ENCODE data around the gene B4GALNT2.
A peak's percentile ranks its signal among the peaks of the same experiment; 100 is the strongest.
"Not testable (repeated sequence)": the region's sequence is repeated elsewhere in the genome, so short reads cannot be mapped to it uniquely, and the experiment has no call there.

The B4GALNT2 gene

GRCh38 chr17:49132699-49133364 is at the start of gene B4GALNT2:
Gene B4GALNT2 (plus strand): TSS chr17:49132769. CDS start chr17:49132793, 24 bp downstream.
- DNase-seq (ENCODE audit: low read depth, low spot score): no peak

GRCh38 chr17:49085046-49085445 is 47.5 kb upstream of the B4GALNT2 start:
- not testable (repeated sequence) for DNase-seq (ENCODE audit: low read depth, low spot score)

- DNase-seq (ENCODE audit: low read depth, low spot score): no peak
These were observed 46.8 kb upstream of the B4GALNT2 start for GRCh38 chr17:49085565-49086315.

- no peak for DNase-seq (ENCODE audit: low read depth, low spot score)
These were observed 46.3 kb upstream of the B4GALNT2 start for GRCh38 chr17:49086316-49086605.

- DNase-seq (ENCODE audit: low read depth, low spot score): no peak
These were observed 45.9 kb upstream of the B4GALNT2 start for GRCh38 chr17:49086649-49087048.

- DNase-seq (ENCODE audit: low read depth, low spot score): no peak
These were observed 43.5 kb upstream of the B4GALNT2 start for GRCh38 chr17:49089094-49089493.

GRCh38 chr17:49090878-49091594 is 41.5 kb upstream of the B4GALNT2 start:
- DNase-seq (ENCODE audit: low read depth, low spot score): no peak

GRCh38 chr17:49093131-49093530 is 39.4 kb upstream of the B4GALNT2 start:
- DNase-seq (ENCODE audit: low read depth, low spot score): no peak

GRCh38 chr17:49100601-49101000 is 32.0 kb upstream of the B4GALNT2 start:
- DNase-seq (ENCODE audit: low read depth, low spot score): no peak

- no peak for DNase-seq (ENCODE audit: low read depth, low spot score)
These were observed 31.5 kb upstream of the B4GALNT2 start for GRCh38 chr17:49101054-49101534.

- DNase-seq (ENCODE audit: low read depth, low spot score): not testable (repeated sequence)
These were observed 29.2 kb upstream of the B4GALNT2 start for GRCh38 chr17:49103360-49103759.

GRCh38 chr17:49104511-49105074 is 28.0 kb upstream of the B4GALNT2 start:
- DNase-seq (ENCODE audit: low read depth, low spot score): no peak

- no peak for DNase-seq (ENCODE audit: low read depth, low spot score)
These were observed 26.0 kb upstream of the B4GALNT2 start for GRCh38 chr17:49106321-49107210.

- no peak for DNase-seq (ENCODE audit: low read depth, low spot score)
These were observed 25.4 kb upstream of the B4GALNT2 start for GRCh38 chr17:49107211-49107557.

GRCh38 chr17:49108318-49108717 is 24.3 kb upstream of the B4GALNT2 start:
- DNase-seq (ENCODE audit: low read depth, low spot score): peak; percentile 42

GRCh38 chr17:49110509-49110908 is 22.1 kb upstream of the B4GALNT2 start:
- no peak for DNase-seq (ENCODE audit: low read depth, low spot score)

- no peak for DNase-seq (ENCODE audit: low read depth, low spot score)
These were observed 20.6 kb upstream of the B4GALNT2 start for GRCh38 chr17:49111934-49112333.

GRCh38 chr17:49112936-49113335 is 19.6 kb upstream of the B4GALNT2 start:
- DNase-seq (ENCODE audit: low read depth, low spot score): no peak

- no peak for DNase-seq (ENCODE audit: low read depth, low spot score)
These were observed 17.9 kb upstream of the B4GALNT2 start for GRCh38 chr17:49114703-49115102.

- no peak for DNase-seq (ENCODE audit: low read depth, low spot score)
These were observed 14.9 kb upstream of the B4GALNT2 start for GRCh38 chr17:49117587-49118230.

GRCh38 chr17:49120166-49120565 is 12.4 kb upstream of the B4GALNT2 start:
- no peak for DNase-seq (ENCODE audit: low read depth, low spot score)
